ENCODE data around the gene TTLL5.
A peak's percentile ranks its signal among the peaks of the same experiment; 100 is the strongest.

Gene TTLL5

DNA sequence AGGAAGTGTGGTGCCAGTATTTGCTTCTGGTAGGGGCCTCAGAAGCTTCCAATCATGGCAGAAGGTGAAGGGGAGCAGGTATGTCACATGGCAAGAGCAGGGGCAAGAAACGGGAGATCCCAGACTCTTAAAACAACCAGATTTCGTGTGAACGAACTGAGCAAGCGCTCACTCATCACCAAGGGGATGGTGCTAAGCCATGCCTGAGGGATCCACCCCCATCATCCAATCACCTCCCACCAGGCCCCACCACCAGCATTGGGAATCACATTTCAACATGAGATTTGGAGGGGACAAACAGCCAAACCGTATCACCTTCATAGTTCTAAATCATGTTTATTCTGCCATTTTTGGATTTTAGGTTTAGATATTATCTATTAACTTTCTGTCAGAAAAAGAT, 179.9 kb downstream of the TTLL5 start:
- DNase-seq: no peak

DNA sequence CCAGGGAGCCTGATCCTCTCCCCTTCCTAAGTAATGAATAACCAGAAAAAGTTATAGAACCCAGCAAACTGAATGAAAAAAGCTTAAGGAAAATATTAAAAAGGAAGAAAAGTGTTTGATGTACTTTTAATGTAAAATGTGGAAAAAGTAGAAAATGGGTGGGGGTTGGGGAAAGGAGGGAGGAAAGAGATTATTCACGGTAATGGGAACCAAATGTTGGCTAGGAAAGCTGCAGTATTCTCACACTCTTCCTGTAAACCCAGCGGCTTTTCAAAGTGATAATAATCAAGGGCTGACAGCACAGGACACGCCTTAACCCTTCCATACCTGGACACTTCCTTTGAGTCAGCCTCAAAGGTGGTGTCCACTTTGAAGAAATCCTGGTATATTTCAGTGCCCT, 181.5 kb downstream of the TTLL5 start:
- DNase-seq: peak; percentile 24

GRCh38 chr14:75844486-75844885, 183.4 kb downstream of the TTLL5 start:
- DNase-seq: no peak

GRCh38 chr14:75845136-75845804, 184.2 kb downstream of the TTLL5 start:
- DNase-seq: no peak

- peak; percentile 69 for DNase-seq
These were observed 185.6 kb downstream of the TTLL5 start for GRCh38 chr14:75846694-75847093.

DNA sequence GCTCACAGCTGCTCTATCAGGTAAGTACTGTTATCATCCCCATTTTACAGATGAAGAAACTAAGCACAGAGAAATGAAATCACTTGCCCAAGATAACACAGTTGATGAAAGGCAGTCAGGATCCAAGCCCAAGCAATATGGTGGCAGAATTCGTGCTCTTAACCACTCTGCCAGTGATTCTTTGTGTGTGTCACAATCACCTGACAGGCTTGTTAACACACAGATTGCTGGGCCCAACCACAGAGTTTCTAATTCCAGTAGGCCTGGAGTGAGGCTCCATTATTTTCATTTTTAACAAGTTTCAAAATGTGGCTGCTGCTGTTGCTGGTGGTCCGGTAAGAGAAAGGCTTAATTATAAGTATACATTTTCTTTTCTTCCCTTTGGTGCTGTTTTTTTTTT, 186.5 kb downstream of the TTLL5 start:
- no peak for DNase-seq

- no peak for DNase-seq
These were observed 187.3 kb downstream of the TTLL5 start for GRCh38 chr14:75848167-75848913.

DNA sequence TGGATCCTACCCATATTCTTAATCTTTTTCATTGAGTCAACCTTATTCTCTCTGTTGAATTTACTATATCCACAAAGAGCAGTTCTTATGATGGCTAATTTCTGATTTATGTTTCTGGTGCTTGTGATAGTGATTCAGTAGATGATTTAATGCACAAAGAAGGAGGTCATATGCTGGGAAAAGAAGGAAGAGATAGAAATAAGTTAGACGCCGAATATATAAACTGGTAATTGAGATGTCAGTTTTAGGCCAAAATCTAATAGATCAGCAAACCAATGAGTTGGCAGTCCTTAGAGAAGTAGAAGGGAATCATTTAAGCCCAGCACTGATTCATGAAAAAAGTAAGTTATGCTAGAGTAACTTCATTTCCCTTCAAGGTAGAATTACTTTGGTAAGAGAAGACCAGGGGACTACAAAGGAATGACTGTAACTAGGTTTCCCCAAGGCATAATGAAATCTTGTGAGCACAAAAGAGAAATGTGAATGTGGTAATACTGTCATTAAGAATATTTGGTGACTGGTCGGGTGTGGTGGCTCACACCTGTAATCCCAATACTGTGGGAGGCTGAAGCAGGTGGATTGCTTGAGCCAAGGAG, 188.4 kb downstream of the TTLL5 start:
- DNase-seq: no peak

DNA sequence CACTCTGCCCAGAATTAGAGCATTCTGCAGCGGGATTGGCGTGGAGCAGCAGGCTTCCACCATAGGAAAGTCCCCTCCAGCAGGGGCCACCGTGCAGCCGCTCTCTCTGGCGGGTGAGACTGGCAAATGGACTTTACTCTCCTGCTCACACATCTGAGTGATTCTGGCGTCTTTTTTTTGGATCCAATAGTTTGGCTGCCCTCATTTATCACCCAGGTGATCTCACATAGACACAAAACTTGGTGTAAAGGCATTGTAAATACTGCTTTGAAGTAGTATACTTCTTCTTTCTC, 190.5 kb downstream of the TTLL5 start:
- DNase-seq: no peak

- no peak for DNase-seq
These were observed 193.2 kb downstream of the TTLL5 start for GRCh38 chr14:75854111-75854799.

- no peak for DNase-seq
These were observed 196.2 kb downstream of the TTLL5 start for GRCh38 chr14:75857199-75857598.

DNA sequence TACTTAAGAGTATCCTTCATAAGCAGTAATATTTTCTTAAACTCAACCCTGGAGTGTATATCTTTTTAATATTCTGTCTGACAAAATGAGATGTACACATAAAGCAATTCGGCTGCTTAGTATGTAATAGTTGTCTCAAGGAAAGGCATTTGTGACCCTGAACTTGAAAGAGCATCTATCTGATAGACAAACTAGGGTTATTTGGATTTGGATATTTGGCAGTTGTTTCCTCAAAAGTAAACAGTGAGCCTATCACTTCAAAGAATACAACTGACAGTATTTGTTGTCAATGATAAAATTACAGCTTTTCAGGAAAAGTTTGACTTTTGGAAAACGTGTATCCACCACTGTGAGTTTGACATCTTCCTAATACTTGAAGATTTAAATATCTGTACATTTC, 197.3 kb downstream of the TTLL5 start:
- DNase-seq: no peak

DNA sequence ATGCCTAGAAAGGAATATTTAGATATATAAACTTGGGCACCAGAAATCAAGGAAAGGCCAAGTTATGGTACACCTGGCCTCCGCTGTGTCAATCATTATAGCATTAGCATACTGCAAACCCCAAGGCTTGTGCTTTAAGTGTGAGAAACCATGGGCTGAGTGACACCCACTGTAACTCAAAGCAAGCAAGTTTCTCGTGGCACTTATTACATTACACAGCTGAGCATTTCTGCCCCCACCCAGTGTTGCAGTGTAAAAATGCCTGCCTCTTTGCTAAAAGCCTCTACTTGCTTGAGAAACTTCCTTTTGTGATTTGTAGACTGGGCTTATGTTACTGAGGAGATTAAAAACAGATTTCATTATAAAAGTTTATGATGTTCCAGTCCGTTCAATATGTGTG, 198.7 kb downstream of the TTLL5 start:
- DNase-seq: no peak

DNA sequence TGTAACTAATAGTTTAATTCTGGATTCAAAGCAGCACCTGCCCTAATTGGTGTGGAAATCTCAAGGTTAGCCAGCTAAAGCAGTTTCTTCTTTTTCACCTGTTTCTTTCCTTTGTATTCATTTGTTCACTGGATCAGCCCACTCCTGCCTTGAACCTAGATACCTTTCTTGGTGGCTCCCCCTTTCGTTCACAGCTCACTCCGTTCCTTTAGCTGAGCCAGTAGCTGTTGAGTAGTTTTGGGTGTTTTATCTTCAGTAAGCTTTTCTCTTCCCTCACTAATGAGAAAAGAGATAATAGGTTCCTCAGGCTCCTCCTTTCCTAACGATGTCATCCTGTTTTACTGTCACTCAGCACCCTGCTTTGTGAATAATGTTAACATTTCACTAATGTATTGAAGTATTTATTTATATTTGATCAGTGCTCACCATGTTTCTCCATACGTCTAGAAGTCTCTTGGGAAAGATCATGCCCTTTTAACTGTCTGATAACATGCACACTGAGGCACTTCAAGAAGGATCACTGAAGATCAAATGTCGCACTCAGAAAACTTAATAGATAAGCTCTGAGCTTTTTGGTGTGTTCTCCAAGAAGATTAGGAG, 199.6 kb downstream of the TTLL5 start:
- DNase-seq: no peak

DNA sequence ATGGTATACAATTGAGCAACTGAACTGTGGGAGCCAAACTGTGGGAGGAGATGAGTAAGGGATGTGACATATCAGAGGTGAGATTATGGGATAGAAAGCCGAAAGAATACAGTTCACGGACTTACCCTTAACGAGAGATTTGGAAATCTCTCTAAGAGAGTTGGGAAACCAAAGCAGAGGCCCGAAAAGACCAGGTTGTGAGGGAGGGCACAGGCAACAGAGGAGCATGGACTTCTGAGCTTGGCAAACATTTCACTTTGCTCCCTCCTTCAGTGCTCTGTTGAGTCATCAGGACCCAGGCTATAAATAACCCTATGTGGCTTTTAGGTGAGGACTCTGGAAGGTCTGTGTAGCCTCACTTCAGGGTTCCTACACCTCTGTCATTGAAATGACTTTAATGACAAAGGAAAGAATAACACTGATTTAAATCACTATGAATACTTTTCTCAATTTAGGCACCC, 200.1 kb downstream of the TTLL5 start:
- DNase-seq: peak; percentile 56

DNA sequence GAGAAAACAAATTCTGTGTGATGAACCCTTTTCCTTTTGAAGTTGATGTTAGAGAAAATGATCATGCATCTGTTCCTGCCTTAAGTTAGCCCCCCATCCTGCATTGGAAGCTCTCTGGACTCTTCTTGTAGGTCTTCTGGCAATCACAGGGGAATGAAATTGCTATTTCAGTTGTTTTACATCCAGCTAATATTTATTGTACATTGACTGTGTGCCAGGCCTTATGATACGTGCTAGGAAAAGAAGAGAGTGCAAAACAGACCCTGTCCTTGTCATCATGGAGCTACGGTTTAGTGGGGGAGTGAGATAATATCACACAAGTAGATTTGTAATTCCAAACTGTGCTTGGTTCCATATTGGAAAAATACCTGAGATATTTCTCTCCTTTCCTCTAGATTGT, 202.2 kb downstream of the TTLL5 start:
- DNase-seq: no peak

DNA sequence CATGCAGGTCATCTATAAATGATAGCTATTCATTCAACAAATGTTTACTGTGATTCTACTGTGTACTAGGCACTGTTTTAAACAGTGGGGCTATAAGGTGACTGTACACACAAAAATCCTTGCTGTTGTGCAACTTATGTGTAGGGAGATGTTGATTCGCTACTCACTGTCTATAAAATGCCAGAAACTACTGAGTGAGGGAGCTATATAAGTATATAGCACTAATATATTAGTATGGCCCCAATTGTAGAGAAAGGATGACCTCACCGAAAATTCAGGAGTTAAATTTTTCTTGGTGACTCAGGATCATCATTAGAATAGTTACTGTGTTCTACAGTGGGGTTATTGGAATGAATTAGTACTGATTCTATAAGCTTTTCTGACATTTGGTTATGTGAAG, 203.3 kb downstream of the TTLL5 start:
- peak; percentile 96 for DNase-seq

DNA sequence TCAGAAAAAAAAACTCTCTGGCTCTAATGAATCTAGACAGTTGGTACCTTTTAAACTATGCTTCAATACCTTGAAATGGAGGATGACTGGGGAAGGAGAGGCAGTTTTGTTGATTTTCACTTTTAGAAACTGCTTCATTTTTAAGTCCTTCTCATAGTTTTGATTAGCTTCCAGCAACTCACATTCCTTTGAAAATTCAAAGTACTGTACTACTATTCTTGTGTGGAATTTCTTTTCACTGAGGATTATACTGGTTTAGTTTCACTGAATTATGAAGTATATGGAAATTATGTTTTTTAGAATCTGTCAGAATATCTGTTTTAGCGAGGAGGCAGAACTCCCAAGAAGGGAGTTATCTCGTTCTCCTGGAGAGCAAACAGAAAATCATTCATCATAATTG, 204.5 kb downstream of the TTLL5 start:
- DNase-seq: no peak

GRCh38 chr14:75866970-75867369, 205.9 kb downstream of the TTLL5 start:
- no peak for DNase-seq

GRCh38 chr14:75871181-75871880, 210.3 kb downstream of the TTLL5 start:
- DNase-seq: no peak

- no peak for DNase-seq
These were observed 214.9 kb downstream of the TTLL5 start for GRCh38 chr14:75875958-75876357.

- no peak for DNase-seq
These were observed 215.5 kb downstream of the TTLL5 start for GRCh38 chr14:75876530-75876929.

DNA sequence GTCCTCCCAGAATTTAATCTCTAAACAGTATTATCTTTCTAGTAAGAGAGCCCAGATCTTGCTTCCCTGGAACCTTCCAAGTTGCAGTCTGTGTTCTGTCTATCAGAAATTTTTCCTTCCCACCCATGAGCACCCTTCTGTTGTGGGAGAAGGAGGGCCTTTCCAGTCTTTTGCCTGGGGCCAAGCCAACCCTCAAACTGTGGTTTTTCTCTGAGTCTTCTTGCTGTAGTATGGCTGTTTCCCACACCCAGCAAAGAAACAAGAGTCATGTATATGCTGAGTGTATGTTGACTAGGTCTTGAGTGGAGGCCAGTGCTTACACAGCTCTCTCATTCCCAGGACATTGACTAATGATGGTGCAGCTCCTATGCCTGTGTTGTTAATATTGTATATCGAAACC, 216.2 kb downstream of the TTLL5 start:
- DNase-seq: peak; percentile 90
